KMS-11 (cell line): ENCODE data around the gene NPEPL1.

Source experiments
- H2AFZ ChIP-seq: fragments of 200-600 bp; sonication (generic); 2 replicates; pipeline ENCODE4 v1.6.1; 2016; ENCODE audit warnings: antibody characterized with exemption, mixed run types, low read depth
- H3K27ac ChIP-seq: fragments of 200-600 bp; sonication (generic); 2 replicates; pipeline ENCODE4 v1.6.1; 2016; ENCODE audit warnings: mild to moderate bottlenecking, mixed run types
- H3K27me3 ChIP-seq: fragments of 200-600 bp; sonication (generic); 2 replicates; pipeline ENCODE4 v1.6.1; 2017; ENCODE audit warnings: mild to moderate bottlenecking, low read depth, mixed run types, moderate library complexity; ENCODE audit not compliant: insufficient read depth
- H3K36me3 ChIP-seq: fragments of 200-600 bp; sonication (generic); 2 replicates; pipeline ENCODE4 v1.6.1; 2017; ENCODE audit warnings: mild to moderate bottlenecking, mixed run types; ENCODE audit not compliant: insufficient read depth
- H3K4me1 ChIP-seq: fragments of 200-600 bp; sonication (generic); 2 replicates; pipeline ENCODE4 v1.6.1; 2016; ENCODE audit warnings: mild to moderate bottlenecking, low read depth, mixed run types; ENCODE audit not compliant: poor library complexity, severe bottlenecking
- H3K4me2 ChIP-seq: fragments of 200-600 bp; sonication (generic); 2 replicates; pipeline ENCODE4 v1.7.0; 2016; ENCODE audit warnings: mild to moderate bottlenecking, mixed run types
- H3K4me3 ChIP-seq: fragments of 200-600 bp; sonication (generic); IDR thresholded peaks from 2 replicates; pipeline ENCODE4 v1.6.1; 2017; ENCODE audit warnings: low read depth, low read length, mixed read lengths; ENCODE audit not compliant: insufficient read depth
- H3K79me2 ChIP-seq: fragments of 200-600 bp; sonication (generic); 2 replicates; pipeline ENCODE4 v1.6.1; 2016; ENCODE audit warnings: low read depth, mixed run types; ENCODE audit not compliant: insufficient read depth
- H3K9ac ChIP-seq: fragments of 200-600 bp; sonication (generic); 2 replicates; pipeline ENCODE4 v1.6.1; 2016; ENCODE audit warnings: mild to moderate bottlenecking, mixed run types
- H4K20me1 ChIP-seq: fragments of 200-600 bp; sonication (generic); 2 replicates; pipeline ENCODE4 v1.6.1; 2016; ENCODE audit warnings: mild to moderate bottlenecking, mixed run types; ENCODE audit not compliant: insufficient read depth
- CTCF ChIP-seq: fragments of 200-600 bp; sonication (generic); conservative IDR thresholded peaks from 2 replicates; pipeline ENCODE4 v1.6.1; 2017; ENCODE audit warnings: low read depth, mild to moderate bottlenecking, antibody characterized with exemption, low read length, moderate library complexity, mixed read lengths

Gene NPEPL1

GRCh38 chr20:58659841-58660240 lies 32.8 kb upstream of the NPEPL1 start:
- Histone ChIP-seq H3K36me3 (no peaks in the 10 kb centered on the region), H3K27me3 (no peaks in the 10 kb centered on the region), H2AFZ (no peak overlapping the region), H4K20me1 (no peaks in the 10 kb centered on the region), H3K79me2 (peaks cover 48% of the 10 kb centered on the region; the same call in 1 of the 2 replicates), H3K9ac (no peak overlapping the region), H3K27ac (no peak overlapping the region), H3K4me3 (no peak overlapping the region), H3K4me1 (peaks cover 4% of the 10 kb centered on the region), H3K4me2 (no peak overlapping the region)
- no peak for TF ChIP-seq CTCF

GRCh38 chr20:58660855-58661597 lies 31.6 kb upstream of the NPEPL1 start:
- Histone ChIP-seq H3K4me1 (no peaks in the 10 kb centered on the region), H3K4me2 (no peak overlapping the region), H3K27me3 (no peaks in the 10 kb centered on the region), H3K9ac (no peak overlapping the region), H3K4me3 (no peak overlapping the region), H3K79me2 (peaks cover 36% of the 10 kb centered on the region; the same call in 1 of the 2 replicates), H4K20me1 (no peaks in the 10 kb centered on the region; the same call in 1 of the 2 replicates), H2AFZ (no peak overlapping the region), H3K27ac (no peak overlapping the region), H3K36me3 (no peaks in the 10 kb centered on the region)
- no peak for TF ChIP-seq CTCF

GRCh38 chr20:58661598-58662473 lies 30.8 kb upstream of the NPEPL1 start:
- Histone ChIP-seq H3K79me2 (peaks cover 28% of the 10 kb centered on the region; the same call in 1 of the 2 replicates), H4K20me1 (no peaks in the 10 kb centered on the region; the same call in 1 of the 2 replicates), H3K4me1 (no peaks in the 10 kb centered on the region), H3K4me3 (no peak overlapping the region), H3K36me3 (no peaks in the 10 kb centered on the region), H3K4me2 (no peak overlapping the region), H3K27ac (no peak overlapping the region), H3K27me3 (no peaks in the 10 kb centered on the region), H2AFZ (no peak overlapping the region), H3K9ac (no peak overlapping the region)
- TF ChIP-seq CTCF = no peak

- no peak overlapping the region for H2AFZ ChIP-seq
- no peak overlapping the region for H3K4me3 ChIP-seq
- H4K20me1 ChIP-seq = no peaks in the 10 kb centered on the region; the same call in 1 of the 2 replicates
- no peak overlapping the region for H3K4me2 ChIP-seq
- TF ChIP-seq CTCF = no peak
- H3K79me2 ChIP-seq = peaks cover 5% of the 10 kb centered on the region; the same call in 1 of the 2 replicates
- no peak overlapping the region for H3K9ac ChIP-seq
- no peak overlapping the region for H3K27ac ChIP-seq
- no peaks in the 10 kb centered on the region for H3K36me3 ChIP-seq
- H3K27me3 ChIP-seq = no peaks in the 10 kb centered on the region
- peaks cover 7% of the 10 kb centered on the region for H3K4me1 ChIP-seq
These were observed 28.3 kb upstream of the NPEPL1 start for GRCh38 chr20:58664331-58664730.
